GM11168 (cell line): ENCODE results near the gene PKNOX2.

Source experiments
- in situ Hi-C: fragments of 300-500 bp; cut with MboI; formaldehyde crosslinking; loops from one replicate; pipeline ENCODE4 v1.12.0; 2022; ENCODE audit warnings: low sequenced_read_pairs; ENCODE audit not compliant: unreplicated experiment

PKNOX2 gene

DNA sequence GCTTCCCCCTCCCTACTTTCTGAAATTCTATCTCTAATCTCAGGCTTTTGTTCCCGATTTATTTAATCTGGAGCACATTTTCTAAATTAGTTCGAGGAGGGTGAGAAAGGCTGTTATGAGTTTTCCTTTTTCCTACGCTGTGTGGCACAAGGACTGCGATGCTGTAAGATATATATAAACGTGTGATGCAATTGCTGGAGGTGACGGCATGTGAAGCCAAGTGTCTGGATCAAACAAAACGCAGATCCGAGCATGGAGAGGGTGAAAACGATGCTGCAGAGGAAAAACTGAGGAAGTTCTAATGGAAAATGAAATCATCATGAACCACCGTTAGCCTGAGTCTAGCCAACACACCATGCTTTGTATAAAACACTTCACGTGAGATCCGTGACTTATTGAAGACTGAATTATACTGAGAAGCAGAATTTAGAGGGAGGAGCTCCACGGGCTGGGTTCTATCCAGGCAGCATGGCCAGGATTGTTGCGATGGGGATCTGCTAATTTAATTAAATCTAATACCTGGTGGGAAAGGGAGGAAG lies 4.4 kb downstream of the PKNOX2 start:
- in situ Hi-C loops, result loop anchor here (10.0 kb wide), 1 partner anchor 176 kb away; no protein-coding TSS in a partner anchor

DNA sequence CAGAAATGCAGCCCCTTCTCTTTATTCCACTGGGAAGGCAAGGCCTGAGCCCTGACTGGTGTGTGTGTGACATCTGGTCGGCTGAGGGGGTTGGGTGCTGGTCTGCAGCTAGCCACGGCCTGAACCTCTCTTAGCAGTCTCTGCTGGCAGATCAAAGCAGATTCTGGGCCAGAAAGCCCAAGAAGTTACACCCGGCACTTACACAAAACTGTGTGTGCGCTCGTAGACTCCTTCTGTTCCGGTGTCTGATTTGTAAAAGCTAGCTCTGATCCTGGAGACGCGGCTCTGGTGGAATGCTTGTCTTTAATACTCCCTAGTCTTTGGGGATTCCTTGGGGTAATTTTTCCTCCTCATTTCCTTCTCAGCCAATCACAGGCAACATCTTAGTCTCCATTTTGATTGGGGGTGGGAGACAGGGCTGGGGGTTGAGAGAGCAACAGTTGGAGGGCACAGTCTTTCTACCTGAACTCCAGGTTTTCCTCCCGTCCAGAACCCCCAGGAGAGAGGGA lies 5.5 kb downstream of the PKNOX2 start:
- in situ Hi-C loops, result no loop called here

DNA sequence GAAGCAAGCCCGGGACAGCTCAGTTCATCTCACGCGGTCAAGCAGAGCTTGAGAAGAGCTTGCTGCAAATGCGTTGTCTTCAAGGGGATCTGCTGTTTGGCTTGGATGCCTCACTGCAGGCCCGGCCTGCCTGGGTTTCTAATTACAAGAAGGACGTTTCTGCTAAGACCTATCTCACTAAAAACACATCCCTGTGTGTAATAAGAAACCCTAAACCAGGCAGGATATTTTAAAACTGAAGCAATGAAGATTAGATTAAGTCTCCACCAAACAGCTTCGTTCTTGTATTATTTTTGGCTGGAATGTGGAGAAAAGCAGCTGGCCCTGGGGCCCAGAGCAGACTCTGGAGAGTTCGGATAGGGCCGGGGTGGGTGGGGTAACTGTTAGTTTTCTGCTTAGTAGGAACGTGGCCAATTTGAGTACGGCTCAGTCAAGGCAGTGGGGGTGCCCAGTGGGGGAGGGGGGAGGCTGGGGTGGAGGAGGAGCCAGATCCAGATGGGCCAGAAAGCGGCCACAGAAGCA lies 6.0 kb downstream of the PKNOX2 start:
- in situ Hi-C loops, result no loop called here

DNA sequence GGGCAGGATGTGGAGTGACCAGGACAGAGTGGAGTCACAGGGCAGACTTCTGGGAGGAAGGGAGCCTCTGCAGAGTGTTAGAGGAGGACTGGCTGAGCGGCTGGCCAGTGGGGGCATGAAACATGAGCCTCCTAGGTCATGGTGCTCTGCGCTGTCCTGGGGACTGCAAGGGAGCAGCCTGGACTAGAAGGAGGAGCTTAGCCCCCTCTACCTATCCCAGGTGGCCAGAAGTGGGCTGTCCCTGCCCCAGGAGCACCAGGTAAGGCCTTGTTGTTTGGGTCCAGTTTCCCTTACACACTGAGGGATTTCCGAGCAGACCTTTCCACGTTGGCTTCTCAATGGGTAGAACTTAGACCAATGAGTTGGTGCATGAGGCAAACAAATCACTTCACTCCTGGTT lies 7.4 kb downstream of the PKNOX2 start:
- in situ Hi-C loops, result no loop called here

DNA sequence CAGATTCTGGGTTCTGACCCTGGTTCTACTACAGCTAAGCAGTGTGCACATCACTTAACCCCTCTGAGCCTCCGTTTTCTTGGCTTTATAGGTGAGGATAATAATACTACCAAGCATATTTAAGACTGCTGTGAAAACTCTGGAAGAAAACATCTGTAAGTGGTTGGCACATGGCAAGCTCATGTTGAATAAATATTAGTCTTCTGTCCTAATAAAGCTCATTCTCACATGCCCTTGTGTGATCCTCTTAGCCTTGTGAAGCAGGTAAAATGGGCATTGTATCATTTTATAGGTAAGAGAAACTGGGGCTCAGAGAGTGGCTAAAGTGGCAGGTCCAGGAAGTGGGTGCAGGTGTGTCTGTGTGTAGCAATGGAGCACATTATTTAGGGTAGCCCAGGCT lies 8.5 kb downstream of the PKNOX2 start:
- in situ Hi-C loops, result no loop called here

DNA sequence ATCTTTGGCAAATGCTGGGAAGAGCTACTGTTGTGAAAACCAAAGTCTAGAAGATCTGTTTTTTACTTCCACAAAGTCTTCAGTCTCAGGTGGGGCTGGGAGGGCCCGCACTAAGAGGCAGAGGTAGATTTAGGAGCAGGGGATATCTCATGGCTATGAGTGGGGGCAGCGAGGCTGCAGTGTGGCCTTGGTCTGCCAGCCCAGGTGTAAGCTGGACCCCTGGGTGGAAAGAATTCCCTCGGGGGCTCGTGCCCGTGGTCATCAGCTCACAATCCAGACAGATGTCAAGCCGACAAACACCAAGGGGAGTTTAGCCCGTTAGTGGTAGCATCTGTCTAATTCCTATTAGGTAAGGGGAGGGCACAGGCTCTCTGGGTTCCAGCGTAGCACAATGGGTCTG lies 9.0 kb downstream of the PKNOX2 start:
- in situ Hi-C loops, result no loop called here

DNA sequence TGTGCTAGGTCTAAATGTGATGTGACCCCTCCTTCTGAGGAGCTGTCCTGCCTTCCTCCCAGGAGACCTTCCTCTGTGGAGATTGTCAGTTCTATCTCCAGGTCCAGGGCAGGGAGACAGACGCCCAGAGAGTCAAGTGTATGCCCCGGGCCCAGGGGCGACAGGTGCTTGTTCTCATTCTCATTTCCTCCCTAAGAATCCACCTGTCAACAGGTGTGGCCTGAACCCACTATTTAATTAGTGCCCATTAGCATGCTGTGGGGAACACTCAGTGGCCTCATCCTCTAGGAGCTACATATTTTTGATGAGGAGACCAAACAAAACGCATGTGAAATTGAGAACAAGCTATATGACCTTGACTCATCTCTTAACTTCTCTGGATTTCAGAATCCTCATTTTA lies 9.5 kb downstream of the PKNOX2 start:
- in situ Hi-C loops, result no loop called here

DNA sequence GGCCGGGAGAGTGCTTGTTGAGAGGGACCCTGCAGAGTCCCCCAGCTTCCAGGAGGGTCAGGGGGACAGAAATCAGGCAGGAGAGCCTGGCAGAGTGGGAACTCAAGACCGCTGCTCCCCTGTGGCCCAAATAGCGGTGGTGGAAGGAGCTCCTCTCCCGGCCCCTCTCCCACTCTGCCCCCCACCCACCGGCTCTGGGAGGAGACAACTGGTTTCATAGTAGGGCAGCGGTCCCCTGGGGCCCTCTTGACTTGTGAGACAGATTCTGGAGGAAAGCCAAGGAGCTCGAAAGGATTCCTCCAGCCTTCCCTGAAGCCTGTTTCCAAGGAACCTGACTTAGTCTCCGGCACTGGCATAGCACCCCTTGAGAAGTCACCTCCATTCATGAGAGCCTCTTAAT lies 10.1 kb downstream of the PKNOX2 start:
- in situ Hi-C loops, result no loop called here

DNA sequence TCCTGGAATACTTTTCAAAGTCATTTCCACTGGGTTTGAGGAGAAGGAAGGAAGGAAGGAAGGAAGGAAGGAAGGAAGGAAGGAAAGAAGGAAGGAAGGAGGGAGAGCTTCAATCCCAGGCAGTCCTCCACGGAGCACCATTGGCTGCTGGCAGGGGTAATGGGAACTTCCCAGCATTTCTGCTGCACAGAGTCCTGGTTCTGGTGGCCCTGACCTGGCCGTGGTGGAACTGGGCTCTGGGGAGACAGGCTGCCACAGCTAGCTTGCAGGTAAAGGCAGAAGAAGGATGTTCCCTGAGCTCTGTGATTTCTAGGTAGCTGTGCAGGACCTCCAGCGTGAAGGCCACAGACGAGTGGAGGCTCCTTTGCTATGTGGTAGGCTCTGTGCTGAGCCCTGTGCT lies 10.6 kb downstream of the PKNOX2 start:
- in situ Hi-C loops, result no loop called here

DNA sequence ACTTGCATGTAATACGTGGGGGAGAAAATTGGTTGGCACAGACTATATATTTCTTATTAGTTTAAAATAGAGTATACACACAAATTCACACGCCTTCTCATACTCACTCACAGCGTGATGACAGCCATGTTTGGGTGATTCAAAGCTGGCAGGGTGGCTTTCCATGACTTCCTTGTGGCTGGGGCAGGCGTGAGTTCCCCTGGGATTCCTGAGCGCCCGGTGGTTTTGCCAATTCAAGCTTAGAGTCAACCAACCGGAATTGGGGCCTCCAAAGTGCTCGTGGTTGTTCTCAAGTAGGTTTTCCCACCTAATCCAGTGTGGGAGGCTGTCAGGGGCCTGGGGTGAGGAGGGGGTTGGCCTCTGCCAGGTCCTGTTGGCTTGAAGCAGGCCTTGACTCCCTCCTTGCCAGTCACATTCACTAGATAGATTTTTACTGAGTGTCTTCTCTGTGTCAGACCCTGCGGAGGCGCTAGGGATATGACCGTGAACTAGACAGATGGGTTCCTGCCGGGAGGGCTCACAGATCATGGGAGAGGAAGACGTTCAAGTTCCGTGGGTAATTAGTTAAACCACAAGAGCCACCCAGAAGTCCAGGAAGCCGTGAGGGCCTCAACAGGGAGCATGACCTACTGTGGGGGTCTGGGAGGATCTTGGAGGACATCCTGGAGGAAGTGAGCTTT lies 11.5 kb downstream of the PKNOX2 start:
- in situ Hi-C loops, result no loop called here

DNA sequence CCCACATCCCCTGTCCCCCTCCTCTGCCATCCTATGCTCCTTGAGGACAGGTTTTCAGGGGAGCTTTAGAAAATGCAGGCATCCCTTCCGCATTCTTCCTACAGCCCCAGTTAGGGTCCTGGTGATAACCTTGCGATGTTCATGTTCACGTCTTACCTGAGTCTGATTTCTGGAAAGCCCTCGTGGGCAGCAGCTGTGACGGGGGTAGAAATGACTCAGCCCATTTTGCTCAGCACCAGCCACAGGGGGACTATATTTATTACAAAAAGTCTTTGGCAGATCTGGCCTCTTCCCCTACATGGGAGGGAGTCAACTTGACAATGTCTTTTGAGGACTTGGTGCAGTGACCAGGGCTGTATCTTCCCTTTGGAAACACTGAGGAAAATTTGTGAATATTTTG lies 12.3 kb downstream of the PKNOX2 start:
- in situ Hi-C loops, result no loop called here

DNA sequence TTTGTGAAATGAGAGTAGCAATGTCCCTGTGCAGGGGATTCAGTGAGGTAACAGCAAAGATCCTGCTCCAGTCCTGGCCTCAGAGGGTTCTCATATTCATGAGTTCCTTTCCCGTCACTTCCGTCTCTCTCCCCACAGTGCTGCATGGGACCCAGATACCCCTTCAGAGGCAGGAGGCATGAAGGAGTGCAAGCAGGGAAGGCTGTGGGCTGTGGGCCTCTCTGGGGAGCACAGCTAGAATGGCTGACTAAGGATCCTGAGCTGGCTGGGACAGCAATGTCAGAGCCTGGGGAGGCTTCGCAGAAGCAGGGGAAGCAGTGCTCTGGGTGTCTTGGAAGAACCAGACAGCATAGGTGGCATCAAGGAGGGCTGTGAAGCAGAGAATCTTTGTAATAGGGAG lies 13.0 kb downstream of the PKNOX2 start:
- in situ Hi-C loops, result no loop called here

DNA sequence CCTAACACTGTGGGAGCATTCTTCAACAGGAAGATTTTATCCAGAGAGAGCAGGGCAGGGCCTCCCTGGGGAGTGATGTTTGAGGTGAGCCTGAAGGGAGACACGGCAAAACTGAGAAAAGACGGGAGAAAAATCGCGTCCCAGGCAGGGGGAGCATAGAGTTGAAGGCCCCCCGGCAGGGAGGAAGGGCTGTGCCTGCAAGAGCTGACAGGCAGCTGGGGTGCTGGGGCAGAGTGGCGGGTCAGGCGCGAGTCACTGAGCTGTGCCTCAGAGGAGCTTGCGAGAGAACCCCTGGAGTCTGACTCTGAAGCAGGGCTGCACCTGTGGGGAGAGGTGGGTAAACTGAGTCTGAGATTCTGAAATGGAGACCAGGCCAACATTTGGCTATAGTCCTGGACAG lies 14.8 kb downstream of the PKNOX2 start:
- in situ Hi-C loops, result no loop called here

DNA sequence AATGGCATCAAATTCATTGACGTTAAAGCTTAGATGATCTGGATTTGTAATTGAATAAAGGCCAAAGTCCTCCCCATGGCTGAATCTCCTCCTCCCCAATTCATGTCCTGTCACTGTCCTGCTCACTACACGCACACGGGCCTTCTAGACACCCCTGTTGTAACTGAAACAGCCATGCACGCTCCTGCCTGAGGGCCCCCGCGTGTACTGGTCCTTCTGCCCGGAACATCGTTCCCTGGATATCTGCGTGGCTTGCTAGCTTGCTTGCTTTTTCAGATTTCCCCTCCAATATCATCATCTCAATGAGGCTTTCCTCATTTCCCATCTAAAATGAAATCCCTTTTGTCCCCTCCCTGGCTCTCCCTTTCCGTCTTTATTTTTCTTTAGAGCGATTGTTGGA lies 15.3 kb downstream of the PKNOX2 start:
- in situ Hi-C loops, result no loop called here

DNA sequence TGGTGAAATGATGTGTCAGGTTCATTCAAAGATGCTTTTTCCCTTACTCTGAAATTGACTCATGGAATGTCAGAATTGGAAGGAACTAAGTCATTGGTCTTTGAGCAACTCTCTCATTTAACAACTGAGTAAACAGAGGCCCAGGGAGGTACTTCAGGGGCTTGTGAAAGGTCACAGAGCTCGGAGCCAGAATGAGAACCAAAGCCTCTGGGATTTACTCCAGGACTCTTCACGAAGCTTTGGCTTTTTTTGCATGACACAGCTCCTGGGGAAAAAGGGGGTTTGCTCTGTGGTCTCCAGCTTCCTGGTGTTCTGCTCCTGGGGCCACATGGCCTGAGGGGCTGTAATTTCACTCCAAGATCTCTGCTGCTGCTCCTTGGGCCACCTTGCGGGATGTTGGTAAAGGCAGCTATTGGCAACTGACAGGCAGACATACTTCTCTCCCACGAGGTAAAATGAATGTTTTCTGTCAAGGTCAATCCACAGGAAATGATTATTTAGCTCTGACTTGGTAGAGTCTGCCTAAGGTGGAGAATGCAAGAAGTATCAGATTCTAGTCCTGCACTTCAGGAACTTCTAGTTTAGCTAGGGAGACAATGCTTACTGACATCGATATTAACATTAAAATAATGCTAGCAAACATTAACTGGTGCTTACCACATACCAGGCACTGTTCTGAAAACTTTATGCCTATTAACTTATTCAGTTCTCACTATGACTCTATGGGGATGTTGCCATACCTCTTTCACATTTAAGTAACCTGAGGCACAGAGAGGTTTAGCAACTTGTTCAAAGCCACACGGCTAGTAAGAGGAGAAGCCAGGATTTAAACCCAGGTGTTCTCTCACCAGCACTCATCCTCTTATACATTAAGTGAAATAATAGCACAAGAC lies 16.1 kb downstream of the PKNOX2 start:
- in situ Hi-C loops, result no loop called here

DNA sequence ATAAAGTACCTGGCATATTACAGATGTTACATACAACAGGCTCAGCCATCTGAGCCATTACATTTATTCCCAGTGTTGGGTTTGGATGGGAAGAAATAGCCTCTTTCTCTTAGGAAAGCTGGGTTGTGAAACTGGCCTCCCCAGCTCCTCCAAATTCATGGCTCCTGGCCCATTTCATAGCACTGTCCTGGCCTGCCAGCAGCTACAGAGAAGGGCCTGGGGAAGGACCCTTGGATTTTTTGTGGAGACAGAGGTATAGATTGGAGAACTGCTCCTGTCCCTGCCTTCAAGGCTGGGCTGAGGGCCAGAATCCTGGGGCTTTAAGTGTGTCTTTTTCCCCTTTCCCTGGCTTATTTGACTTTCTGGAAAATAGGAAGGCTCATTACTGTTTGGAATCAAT lies 18.0 kb downstream of the PKNOX2 start:
- in situ Hi-C loops, result no loop called here

DNA sequence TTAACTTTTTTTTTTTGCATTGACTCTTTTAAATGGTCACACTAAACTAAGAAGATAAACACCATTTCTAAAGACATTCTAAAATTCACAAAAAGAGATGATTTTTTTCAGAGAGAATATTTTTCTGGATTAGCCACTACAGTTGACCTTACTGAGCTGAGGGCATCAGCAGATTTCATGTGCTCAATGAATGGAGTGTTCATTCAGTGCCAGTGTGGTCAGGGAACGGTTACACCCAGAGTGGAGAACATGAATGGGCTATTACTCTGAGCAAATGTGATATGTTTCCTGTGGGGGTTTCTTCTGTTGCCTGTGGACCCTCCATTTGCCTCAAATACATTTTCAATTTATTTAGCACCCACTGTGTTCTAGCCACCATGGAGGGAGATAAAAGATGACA lies 19.1 kb downstream of the PKNOX2 start:
- in situ Hi-C loops, result no loop called here

DNA sequence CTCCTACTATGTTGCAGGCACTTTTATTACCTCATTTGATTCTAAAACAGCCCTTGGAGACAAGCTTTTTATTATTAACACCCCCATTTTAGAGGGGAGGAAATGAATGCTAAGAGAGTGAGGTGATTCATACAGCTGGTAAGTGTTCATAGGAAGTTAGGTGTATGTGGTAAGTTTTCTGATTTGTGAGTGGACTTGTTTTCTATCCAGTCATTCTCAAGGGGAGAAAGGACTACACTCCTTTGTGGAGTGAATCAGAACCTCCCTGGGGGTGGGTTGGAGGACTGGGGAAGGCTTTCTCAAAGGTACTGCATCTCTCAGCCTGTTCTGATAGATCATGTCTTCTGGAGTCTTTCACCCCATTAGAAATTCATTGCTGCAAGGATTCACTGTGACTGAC lies 23.5 kb downstream of the PKNOX2 start:
- in situ Hi-C loops, result no loop called here

DNA sequence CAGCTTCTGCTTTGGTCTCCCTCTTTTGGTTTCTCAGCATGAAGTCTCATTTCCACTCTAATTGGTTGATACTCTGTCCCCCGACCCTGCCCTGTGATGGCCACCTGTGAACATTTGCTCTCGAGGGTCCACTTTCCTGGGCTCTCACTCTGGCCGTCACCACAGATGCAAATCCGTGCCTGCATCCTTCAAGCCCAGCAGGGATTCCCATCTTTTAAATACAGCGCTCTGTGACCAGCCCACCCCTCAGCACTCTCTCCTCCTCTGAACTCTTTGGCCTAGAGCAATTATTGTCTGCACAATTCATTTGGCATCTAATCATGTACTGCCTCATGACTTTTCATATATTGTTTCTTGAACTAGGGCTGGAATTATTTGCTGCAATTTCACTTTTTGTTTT lies 26.0 kb downstream of the PKNOX2 start:
- in situ Hi-C loops, result no loop called here

DNA sequence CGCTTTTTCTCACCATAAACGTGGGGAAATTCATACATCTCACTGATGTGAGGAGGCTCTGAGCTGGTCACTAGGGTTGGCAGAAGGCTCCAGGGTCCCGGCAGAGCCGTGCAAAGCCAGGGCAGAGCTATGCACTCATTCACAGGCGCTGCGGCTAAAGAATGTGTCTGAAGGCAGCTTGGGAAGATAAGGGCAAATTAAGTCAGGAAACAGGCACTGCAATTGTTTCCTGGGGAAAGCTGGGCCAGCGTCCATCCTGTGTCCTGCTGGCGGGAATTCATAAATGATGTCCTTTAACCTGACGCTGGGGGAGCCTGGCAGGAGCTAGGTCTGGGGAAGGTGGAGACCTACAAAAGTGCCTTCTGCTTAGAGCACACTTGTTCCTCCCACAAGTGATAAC lies 27.6 kb downstream of the PKNOX2 start:
- in situ Hi-C loops, result no loop called here
